GM12892 (cell line): ENCODE measurements around the gene NFKB1.

Experiments used
- DNase-seq: peaks from one replicate; pipeline ENCODE4 v3.0.0; 2011; ENCODE audit not compliant: insufficient read length
- FAIRE-seq: peaks from 2 replicates; lab custom pipeline; 2011; peaks lifted over from hg19 to GRCh38; lab: Jason Lieb, UNC
- POLR2AphosphoS5 ChIP-seq: IDR thresholded peaks from 2 replicates; pipeline ENCODE4 v1.6.1; 2011; ENCODE audit warnings: low read depth, low read length, control low read depth
- TAF1 ChIP-seq: IDR thresholded peaks from 2 replicates; pipeline ENCODE4 v1.6.1; 2011; ENCODE audit warnings: low read depth, mild to moderate bottlenecking, control low read depth, low read length, borderline replicate concordance

The NFKB1 gene

DNA sequence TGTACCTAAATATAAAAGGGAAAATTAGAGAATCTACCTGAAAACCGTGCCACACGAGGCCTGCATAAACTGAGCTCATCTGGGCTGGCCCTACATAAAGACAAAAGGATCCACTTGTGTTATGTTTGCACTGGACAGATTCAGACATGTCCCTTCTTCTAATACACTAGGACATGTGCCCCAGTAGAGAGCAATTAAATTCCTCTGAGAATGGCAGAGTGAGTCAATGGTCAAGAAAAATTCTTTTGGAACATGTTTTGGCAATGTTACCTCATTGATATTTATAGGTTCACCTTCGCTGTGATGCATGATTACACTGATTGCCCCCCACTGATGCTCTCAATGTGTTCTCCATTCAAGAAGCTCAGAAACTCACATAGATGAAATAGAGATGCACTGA lies 164.4 kb downstream of the NFKB1 start:
- no peak for DNase-seq
- no peak for TF ChIP-seq TAF1
- TF ChIP-seq POLR2AphosphoS5: no peak
- no peak for FAIRE-seq
